ENCODE data around the gene GSG1. TPM values are rescaled to one million over a fixed set of nuclear protein-coding genes. Genes with fewer than 3 reads are reported as not detected.

Gene GSG1
- total and polyA plus RNA-seq, 11 donors: not detected

GRCh38 chr12:13066459-13066858, 37.0 kb downstream of the GSG1 start:
- WGBS, 4 donors: 87 to 89% (median 87%) methylated on average over 7 of the region's 7 CpGs
- Histone ChIP-seq H3K27me3 (no peaks in the 10 kb centered on the region), H3K4me1 (no peaks in the 10 kb centered on the region), H3K36me3 (peaks cover 0 to 50% (median 25%) of the 10 kb centered on the region in 9 donors), H3K4me3 (no peak overlapping the region), H3K27ac (no peak overlapping the region), H3K9me3 (no peaks in the 10 kb centered on the region)
- TF ChIP-seq, protein P1, sequence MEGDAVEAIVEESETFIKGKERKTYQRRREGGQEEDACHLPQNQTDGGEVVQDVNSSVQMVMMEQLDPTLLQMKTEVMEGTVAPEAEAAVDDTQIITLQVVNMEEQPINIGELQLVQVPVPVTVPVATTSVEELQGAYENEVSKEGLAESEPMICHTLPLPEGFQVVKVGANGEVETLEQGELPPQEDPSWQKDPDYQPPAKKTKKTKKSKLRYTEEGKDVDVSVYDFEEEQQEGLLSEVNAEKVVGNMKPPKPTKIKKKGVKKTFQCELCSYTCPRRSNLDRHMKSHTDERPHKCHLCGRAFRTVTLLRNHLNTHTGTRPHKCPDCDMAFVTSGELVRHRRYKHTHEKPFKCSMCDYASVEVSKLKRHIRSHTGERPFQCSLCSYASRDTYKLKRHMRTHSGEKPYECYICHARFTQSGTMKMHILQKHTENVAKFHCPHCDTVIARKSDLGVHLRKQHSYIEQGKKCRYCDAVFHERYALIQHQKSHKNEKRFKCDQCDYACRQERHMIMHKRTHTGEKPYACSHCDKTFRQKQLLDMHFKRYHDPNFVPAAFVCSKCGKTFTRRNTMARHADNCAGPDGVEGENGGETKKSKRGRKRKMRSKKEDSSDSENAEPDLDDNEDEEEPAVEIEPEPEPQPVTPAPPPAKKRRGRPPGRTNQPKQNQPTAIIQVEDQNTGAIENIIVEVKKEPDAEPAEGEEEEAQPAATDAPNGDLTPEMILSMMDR (IDR thresholded peaks at IDR 0.05): no peak
- no peak for TF ChIP-seq POLR2A (IDR thresholded peaks at IDR 0.05)
- DNase-seq (no peak), ATAC-seq (no peak)
- intact Hi-C loops (cut with DNase I): no loop called here

DNA sequence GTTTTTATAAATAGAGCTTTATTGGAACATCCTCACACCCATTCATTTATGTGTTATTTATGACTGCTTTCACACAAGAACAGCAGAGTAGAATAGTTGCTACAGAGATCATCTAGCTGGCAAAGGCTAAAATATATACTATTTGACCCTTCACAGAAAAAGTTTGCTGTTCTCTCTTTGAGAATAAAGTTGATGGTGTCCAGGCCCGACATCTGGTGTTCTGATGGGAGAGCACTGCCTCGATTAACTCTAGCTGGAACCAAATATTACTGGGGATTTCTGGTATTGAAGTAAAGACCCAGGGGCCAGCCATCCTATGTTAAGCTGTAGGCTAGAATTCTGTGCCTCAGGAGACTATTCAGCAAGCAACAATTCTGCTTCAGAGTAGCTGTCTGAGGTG, 37.5 kb downstream of the GSG1 start:
- H3K9me3 ChIP-seq: no peaks in the 10 kb centered on the region
- no peak overlapping the region for H3K4me3 ChIP-seq
- no peak overlapping the region for H3K27ac ChIP-seq
- intact Hi-C loops (cut with DNase I): no loop called here
- no peaks in the 10 kb centered on the region for H3K27me3 ChIP-seq
- 90 to 98% (median 94%) methylated on average over 2 of the region's 2 CpGs for WGBS, 4 donors
- H3K36me3 ChIP-seq: peaks cover 0 to 50% (median 22%) of the 10 kb centered on the region in 9 donors
- H3K4me1 ChIP-seq: no peaks in the 10 kb centered on the region
- ATAC-seq: no peak
- no peak for DNase-seq
- TF ChIP-seq POLR2A (IDR thresholded peaks at IDR 0.05): no peak
- TF ChIP-seq, protein P1 (IDR thresholded peaks at IDR 0.05): no peak

DNA sequence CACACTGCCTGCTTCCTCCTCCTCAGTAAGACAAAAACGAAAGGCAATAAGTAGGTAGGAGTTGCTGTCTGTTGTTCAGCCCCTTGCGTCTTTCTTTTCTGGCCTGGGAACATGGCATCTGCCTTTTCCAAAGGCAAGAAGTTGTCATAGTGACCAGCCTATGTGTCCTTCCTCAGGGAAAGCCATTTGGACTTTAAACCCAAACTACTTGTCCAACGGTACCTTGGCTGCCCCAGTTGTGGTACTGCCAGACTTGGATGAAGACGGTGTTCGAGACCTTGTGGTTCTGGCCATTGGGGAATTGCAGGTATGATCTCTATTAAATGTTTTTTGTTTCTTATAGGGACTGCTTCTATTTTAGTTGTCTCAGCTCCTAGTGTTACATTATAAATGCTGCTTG, 40.8 kb downstream of the GSG1 start:
- Histone ChIP-seq H3K9me3 (no peaks in the 10 kb centered on the region), H3K27me3 (no peaks in the 10 kb centered on the region), H3K36me3 (peaks cover 0 to 46% (median 24%) of the 10 kb centered on the region in 9 donors), H3K4me3 (no peak overlapping the region), H3K4me1 (peaks cover 0 to 4% (median 0%) of the 10 kb centered on the region in 12 donors), H3K27ac (no peak overlapping the region)
- TF ChIP-seq, protein P1 (IDR thresholded peaks at IDR 0.05): no peak
- TF ChIP-seq POLR2A (IDR thresholded peaks at IDR 0.05): no peak
- intact Hi-C loops (cut with DNase I): no loop called here
- ATAC-seq: no peak
- 91 to 94% (median 93%) methylated on average over 5 of the region's 5 CpGs for WGBS, 4 donors
- DNase-seq: no peak

- WGBS, 4 donors: 84 to 92% (median 88%) methylated on average over 5 of the region's 5 CpGs
- intact Hi-C loops (cut with DNase I): no loop called here
Observed at GRCh38 chr12:13061377-13061776, 42.1 kb downstream of the GSG1 start.

More at GRCh38 chr12:13061377-13061776, 42.1 kb downstream of the GSG1 start:
- DNase-seq (no peak), ATAC-seq (no peak)
- no peaks in the 10 kb centered on the region for H3K27me3 ChIP-seq
- TF ChIP-seq POLR2A (IDR thresholded peaks at IDR 0.05): no peak
- TF ChIP-seq, protein P1 (IDR thresholded peaks at IDR 0.05): no peak
- peaks cover 0 to 4% (median 0%) of the 10 kb centered on the region in 12 donors for H3K4me1 ChIP-seq
- H3K36me3 ChIP-seq: peaks cover 0 to 36% (median 18%) of the 10 kb centered on the region in 9 donors
- no peak overlapping the region for H3K27ac ChIP-seq
- H3K9me3 ChIP-seq: no peaks in the 10 kb centered on the region
- H3K4me3 ChIP-seq: no peak overlapping the region

Measured in heart left ventricle (tissue), 16 donors.